HepG2 (cell line): ENCODE measurements around the gene C19orf85. TPM values are rescaled to one million over a fixed set of nuclear protein-coding genes. Genes with fewer than 3 reads are reported as not detected.

Experiments
- ATAC-seq: fragments of 200-7000 bp; cut with Tn5 transposase; 3 replicates; pipeline ENCODE4 v1.9.1; 2020; ENCODE audit warnings: mild to moderate bottlenecking, moderate library complexity
- BruUV-seq: library from RNA; stranded (reverse); fragments of 400-500 nt; replicated peaks from 2 replicates; lab custom pipeline; 2021; lab: Mats Ljungman, UMichigan
- CTCF ChIA-PET: fragments of 300-600 bp; formaldehyde crosslinking; extraction: SDS; loops from one replicate; lab custom pipeline; 2021; ENCODE audit warnings: low total read pairs, inconsistent platforms, low intra/inter-chr PET ratio; lab: Yijun Ruan, JAX
- POLR2A ChIA-PET: fragments of 350-600 bp; sonication (Branson Sonifier 250); formaldehyde crosslinking; loops from one replicate; lab custom pipeline; 2020; ENCODE audit warnings: antibody characterized with exemption, inconsistent platforms; lab: Yijun Ruan, JAX
- DNase-seq: peaks from one replicate; pipeline ENCODE4 v3.0.0-alpha.2; 2015; ENCODE audit warnings: low spot score
- FAIRE-seq: peaks from 3 replicates; lab custom pipeline; 2011; peaks lifted over from hg19 to GRCh38; lab: Jason Lieb, UNC
- H2AFZ ChIP-seq: one replicate; pipeline ENCODE4 v1.6.1; 2011; ENCODE audit warnings: low read length, inconsistent platforms
- H3K27ac ChIP-seq: fragments of 300-600 bp; 3 replicates; pipeline ENCODE4 v1.8.0; 2011; ENCODE audit warnings: mixed run types, mild to moderate bottlenecking, mixed read lengths, low read length, inconsistent platforms; ENCODE audit not compliant: insufficient read depth; ENCODE audit errors: extremely low read length
- H3K27me3 ChIP-seq, 2 experiments: fragments of 200-600 bp in 1 of 2; 2 replicates in 1 of 2; 3 replicates in 1 of 2; pipeline versions ENCODE4 v1.6.0 to v1.8.0; 2011; ENCODE audit warnings: low read length in 2 of 2, mild to moderate bottlenecking in 2 of 2, moderate library complexity in 2 of 2, inconsistent platforms in 1 of 2; ENCODE audit not compliant: insufficient read depth in 2 of 2, control insufficient read depth in 1 of 2
- H3K36me3 ChIP-seq, 2 experiments: fragments of 200-600 bp in 1 of 2; replicated peaks in 1 of 2; 2 replicates in 1 of 2; 3 replicates in 1 of 2; pipeline versions ENCODE4 v1.5.1 to v1.8.0; 2011; ENCODE audit warnings: low read length in 2 of 2, inconsistent platforms in 1 of 2; ENCODE audit not compliant: insufficient read depth in 2 of 2, control insufficient read depth in 1 of 2
- H3K4me1 ChIP-seq: 2 replicates; pipeline ENCODE4 v1.5.1; 2012; ENCODE audit warnings: low read length, inconsistent platforms; ENCODE audit not compliant: insufficient read depth
- H3K4me2 ChIP-seq: 2 replicates; pipeline ENCODE4 v1.6.0; 2011; ENCODE audit warnings: low read depth, low read length, inconsistent platforms
- H3K4me3 ChIP-seq, 3 experiments: fragments of 200-600 bp in 1 of 3; sonication (generic), shearing (Covaris generic) in 1 of 3; replicated peaks in 1 of 3; 2 replicates each; pipeline ENCODE4 v1.5.1; 2011 to 2016; ENCODE audit warnings: low read length in 3 of 3, inconsistent platforms in 2 of 3, low read depth in 2 of 3, mild to moderate bottlenecking in 2 of 3, control low read depth in 1 of 3, mixed read lengths in 1 of 3; ENCODE audit not compliant: insufficient read depth in 1 of 3
- H3K79me2 ChIP-seq: one replicate; pipeline ENCODE4 v1.6.1; 2011; ENCODE audit warnings: low read length, inconsistent platforms; ENCODE audit not compliant: insufficient read depth
- H3K9ac ChIP-seq: 2 replicates; pipeline ENCODE4 v1.6.0; 2011; ENCODE audit warnings: mild to moderate bottlenecking, low read depth, low read length, inconsistent platforms; ENCODE audit not compliant: insufficient read depth
- H3K9me3 ChIP-seq: 2 replicates; pipeline ENCODE4 v1.5.1; 2012; ENCODE audit warnings: mild to moderate bottlenecking, low read length
- H4K20me1 ChIP-seq: 2 replicates; pipeline ENCODE4 v1.6.0; 2011; ENCODE audit warnings: inconsistent platforms, mild to moderate bottlenecking, low read length, moderate library complexity; ENCODE audit not compliant: insufficient read depth
- ATF1 ChIP-seq: IDR thresholded peaks from 2 replicates; pipeline ENCODE4 v1.6.1; 2016; ENCODE audit warnings: mild to moderate bottlenecking, control low read depth
- CREB1 ChIP-seq, 2 experiments: fragments of 450-650 bp in 1 of 2; IDR thresholded peaks; 2 replicates each; pipeline ENCODE4 v1.6.1; 2016 to 2017; ENCODE audit warnings: control low read depth in 1 of 2, mild to moderate bottlenecking in 1 of 2, missing compliant biosample characterization in 1 of 2, missing genetic modification characterization in 1 of 2
- ELK4 ChIP-seq: sonication (generic); formaldehyde crosslinking; IDR thresholded peaks from 2 replicates; pipeline ENCODE4 v1.9.0; 2021; ENCODE audit warnings: missing genetic modification reagents, borderline replicate concordance
- SMAD3 ChIP-seq: sonication (generic); formaldehyde crosslinking; IDR thresholded peaks from 2 replicates; pipeline ENCODE4 v1.4.0; 2020; ENCODE audit warnings: missing genetic modification reagents
- ZBTB1 ChIP-seq: sonication (generic); formaldehyde crosslinking; IDR thresholded peaks from 2 replicates; pipeline ENCODE4 v1.4.0; 2020; ENCODE audit warnings: missing genetic modification reagents, borderline replicate concordance
- ZNF329 ChIP-seq: sonication (generic); formaldehyde crosslinking; IDR thresholded peaks from 2 replicates; pipeline ENCODE4 v1.9.0; 2021; ENCODE audit warnings: low read depth, mild to moderate bottlenecking, missing genetic modification reagents
- ZNF777 ChIP-seq: sonication (generic); formaldehyde crosslinking; IDR thresholded peaks from 2 replicates; pipeline ENCODE4 v1.4.0; 2020; ENCODE audit warnings: missing genetic modification reagents
- ZNF788 ChIP-seq: sonication (generic); formaldehyde crosslinking; IDR thresholded peaks from 2 replicates; pipeline ENCODE4 v1.5.0; 2020; ENCODE audit warnings: mild to moderate bottlenecking, missing genetic modification reagents, borderline replicate concordance
- ZNF850 ChIP-seq: sonication (generic); formaldehyde crosslinking; conservative IDR thresholded peaks from 2 replicates; pipeline ENCODE4 v1.9.0; 2021; ENCODE audit warnings: mild to moderate bottlenecking, missing genetic modification reagents
- WGBS: methylation state at CpG from one replicate; pipeline ENCODE4 v1.1.6; 2017; ENCODE audit warnings: low lambda C conversion rate; 5-methylcytosine and 5-hydroxymethylcytosine counted together
- in situ Hi-C: cut with HindIII; loops from 2 replicates; pipeline ENCODE4 v1.10.0; 2017; ENCODE audit warnings: low pct_unique_long_range_greater_than_20kb; ENCODE audit not compliant: extremely low pct_ligation_motif_present
- intact Hi-C: fragments of 100-400 bp; cut with micrococcal nuclease; formaldehyde crosslinking; loops from one replicate; pipeline ENCODE4 v1.10.0; 2022; ENCODE audit not compliant: unreplicated experiment
- polyA plus RNA-seq, 8 experiments: library from polyadenylated mRNA; depleted of rRNA in 3 of 8; stranded (reverse) in 7 of 8; unstranded in 1 of 8; fragments of >200 nt; fragmentation: Illumina TruSeq in 4 of 8; extraction: Trizol in 4 of 8; gene quantifications; 2 replicates each; pipeline versions ENCODE4 v1.2.1 to v1.2.3, GENCODE V29; 2011 to 2016; ENCODE audit warnings: low read depth in 4 of 8, missing spikeins in 1 of 8, mixed read lengths in 1 of 8; ENCODE audit not compliant: insufficient read depth in 1 of 8
- total RNA-seq, 5 experiments: library from RNA; depleted of rRNA; stranded (reverse); fragments of >200 nt; fragmentation: Illumina TruSeq; extraction: Trizol; gene quantifications; 2 replicates each; pipeline ENCODE4 v1.2.3, GENCODE V29; 2016; ENCODE audit warnings: low read depth in 1 of 5

The C19orf85 gene
- total and polyA plus RNA-seq, 2 of the 13 experiments (the other 11 are each of a cell fraction or from before 2014, with no cell fraction given), result not detected

GRCh38 chr19:55444646-55445045 is 19.9 kb downstream of the C19orf85 start:
- Histone ChIP-seq H3K9ac (no peak overlapping the region), H3K27ac (no peak overlapping the region), H3K36me3 (no peaks in the 10 kb centered on the region), H4K20me1 (peaks cover 4% of the 10 kb centered on the region; the same call in 1 of the 2 replicates), H3K9me3 (no peaks in the 10 kb centered on the region), H3K4me3 (no peak overlapping the region), H3K4me1 (no peaks in the 10 kb centered on the region), H3K4me2 (no peak overlapping the region), H3K27me3 (peaks cover 6 to 56% of the 10 kb centered on the region in 2 experiments; a peak in 4 of 5 replicates), H3K79me2 (no peaks in the 10 kb centered on the region), H2AFZ (no peak overlapping the region)
- no peak for ATAC-seq
- POLR2A ChIA-PET, result no interaction called here
- in situ Hi-C loops (no loop called here), intact Hi-C loops (no loop called here)
- no TSS peak for BruUV-seq
- DNase-seq, result no peak
- no peak for FAIRE-seq
- WGBS, result 27% methylated on average over 7 of the region's 11 CpGs
- CTCF ChIA-PET, result no interaction called here
- no peak for TF ChIP-seq ZNF850 (CRISPR knock-in tag)
- no peak for TF ChIP-seq ATF1
- no peak for TF ChIP-seq ZNF329 (CRISPR knock-in tag)
- TF ChIP-seq ZNF777 (CRISPR knock-in tag), result no peak
- TF ChIP-seq ZNF788, result no peak
- no peak for TF ChIP-seq ELK4 (CRISPR knock-in tag)
- no peak for TF ChIP-seq SMAD3 (CRISPR knock-in tag)
- TF ChIP-seq ZBTB1 (CRISPR knock-in tag), result no peak
- TF ChIP-seq CREB1 (IDR thresholded peaks at IDR 0.05), result no peak
- no peak for TF ChIP-seq CREB1 (CRISPR knock-in tag; IDR thresholded peaks at IDR 0.05)
